Gastrocnemius medialis (tissue), 4 donors: Measurements from ENCODE around the gene TBC1D8. TPM values are rescaled to one million over a fixed set of nuclear protein-coding genes. Genes with fewer than 3 reads are reported as not detected.

ENCODE experiments used
- ATAC-seq, 2 donors: fragments of 150-250 bp; one replicate each; pipeline ENCODE4 v1.9.1; 2016
- DNase-seq, 2 donors: peaks; one replicate each; pipeline ENCODE4 v3.0.0-alpha.2; 2019
- H3K27ac ChIP-seq, 4 donors: fragments of 200-600 bp; sonication (generic); 1 replicate in 1 of 4; 2 replicates in 3 of 4; pipeline ENCODE4 v1.5.1; 2016 to 2018; ENCODE audit warnings: mild to moderate bottlenecking in 2 of 4, moderate library complexity in 1 of 4
- H3K27me3 ChIP-seq, 3 donors: fragments of 200-600 bp; sonication (generic) in 2 of 3; 1 replicate in 1 of 3; 2 replicates in 2 of 3; pipeline versions ENCODE4 v1.5.1 to v1.6.0; 2016 to 2019; ENCODE audit warnings: mild to moderate bottlenecking in 1 of 3, moderate library complexity in 1 of 3
- H3K36me3 ChIP-seq, 2 donors: fragments of 200-600 bp; sonication (generic) in 1 of 2; one replicate each; pipeline ENCODE4 v1.5.1; 2017 to 2018
- H3K4me1 ChIP-seq, 2 donors: fragments of 200-600 bp; sonication (generic) in 1 of 2; one replicate each; pipeline ENCODE4 v1.5.1; 2016 to 2017; ENCODE audit warnings: mild to moderate bottlenecking in 2 of 2
- H3K4me3 ChIP-seq, 4 donors: fragments of 200-600 bp; sonication (generic) in 3 of 4; 1 replicate in 1 of 4; 2 replicates in 3 of 4; pipeline ENCODE4 v1.5.1; 2016 to 2019; ENCODE audit warnings: mild to moderate bottlenecking in 2 of 4
- H3K9me3 ChIP-seq, 3 donors: fragments of 200-600 bp; sonication (generic) in 2 of 3; 1 replicate in 1 of 3; 2 replicates in 2 of 3; pipeline ENCODE4 v1.5.1; 2016 to 2019
- CTCF ChIP-seq, 5 experiments: fragments of 450-650 bp in 3 of 5; fragments of 200-600 bp in 2 of 5; sonication (generic) in 2 of 5; IDR thresholded peaks in 4 of 5; conservative IDR thresholded peaks in 1 of 5; 1 replicate in 4 of 5; 2 replicates in 1 of 5; pipeline ENCODE4 v1.5.1; 2016 to 2019; ENCODE audit warnings: antibody characterized with exemption in 5 of 5, mild to moderate bottlenecking in 3 of 5, moderate library complexity in 3 of 5
- POLR2A ChIP-seq, 2 donors: fragments of 450-650 bp; IDR thresholded peaks; one replicate each; pipeline ENCODE4 v1.6.1; 2017; ENCODE audit warnings: antibody characterized with exemption in 2 of 2, mild to moderate bottlenecking in 2 of 2, moderate library complexity in 2 of 2
- in situ Hi-C, 4 donors: fragments of 200-750 bp; cut with MboI; loops; one replicate each; pipeline versions ENCODE4 v1.15.0 to v1.8.0; 2017; ENCODE audit warnings: low sequenced_read_pairs in 4 of 4
- intact Hi-C: fragments of 100-400 bp; cut with DNase I; formaldehyde crosslinking; loops from one replicate; pipeline ENCODE4 v1.15.1; 2023; ENCODE audit warnings: low total_unique reads
- total RNA-seq, 4 donors: library from RNA; depleted of rRNA; stranded (reverse); fragments of >200 nt; gene quantifications; one replicate each; pipeline versions ENCODE4 v1.1.0 to v1.2.3, GENCODE V29; 2016

Gene TBC1D8
- total RNA-seq, 4 donors from 2014 or later = 103 to 298 (median 201) TPM

DNA sequence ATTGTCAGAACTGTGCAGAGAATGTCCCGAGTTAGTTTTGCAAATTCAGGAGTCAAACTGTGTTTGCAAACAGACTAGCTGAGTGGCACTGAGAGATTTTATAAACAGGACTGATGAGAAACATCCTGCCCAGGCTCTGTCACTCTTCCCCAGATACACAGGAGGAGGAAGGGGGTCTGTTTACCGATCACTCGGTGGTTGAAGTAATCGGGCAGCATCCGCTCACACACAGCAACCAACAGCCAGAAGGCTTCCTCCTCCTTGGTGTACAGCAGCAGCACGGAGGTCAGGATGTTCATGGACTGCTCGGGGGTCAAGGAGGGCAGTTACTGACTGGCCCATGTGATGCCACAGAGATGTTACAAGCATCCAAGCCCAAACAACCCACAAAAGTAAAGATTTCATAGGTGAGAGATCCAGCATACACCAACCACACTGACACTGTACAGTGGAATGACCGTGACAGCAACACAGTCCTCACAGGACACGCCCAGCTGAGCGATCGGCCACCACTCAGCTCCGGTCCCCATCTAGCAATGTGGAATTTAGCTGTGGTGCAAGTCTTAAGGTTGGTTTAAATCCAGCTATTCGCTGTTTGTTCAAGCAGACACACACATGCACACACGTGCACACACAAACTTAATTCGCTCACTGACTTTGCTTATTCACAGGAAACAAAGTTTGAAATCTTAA is 119.0 kb downstream of the TBC1D8 start:
- ATAC-seq (no peak), DNase-seq (no peak)
- intact Hi-C loops = no loop called here
- Histone ChIP-seq H3K4me1 (no peaks in the 10 kb centered on the region), H3K27me3 (no peaks in the 10 kb centered on the region), H3K9me3 (no peaks in the 10 kb centered on the region), H3K36me3 (peaks cover 6 to 94% of the 10 kb centered on the region in 2 donors), H3K4me3 (no peak overlapping the region), H3K27ac (peak overlapping the region in 3 of 4 donors; percentile 3 to 66 (median 33))
- no peak for TF ChIP-seq CTCF (IDR thresholded peaks at IDR 0.05 in 4 of 5, conservative IDR thresholded peaks at IDR 0.05 in 1 of 5)
- TF ChIP-seq POLR2A (IDR thresholded peaks at IDR 0.05) = no peak
- in situ Hi-C loops = no loop called here

DNA sequence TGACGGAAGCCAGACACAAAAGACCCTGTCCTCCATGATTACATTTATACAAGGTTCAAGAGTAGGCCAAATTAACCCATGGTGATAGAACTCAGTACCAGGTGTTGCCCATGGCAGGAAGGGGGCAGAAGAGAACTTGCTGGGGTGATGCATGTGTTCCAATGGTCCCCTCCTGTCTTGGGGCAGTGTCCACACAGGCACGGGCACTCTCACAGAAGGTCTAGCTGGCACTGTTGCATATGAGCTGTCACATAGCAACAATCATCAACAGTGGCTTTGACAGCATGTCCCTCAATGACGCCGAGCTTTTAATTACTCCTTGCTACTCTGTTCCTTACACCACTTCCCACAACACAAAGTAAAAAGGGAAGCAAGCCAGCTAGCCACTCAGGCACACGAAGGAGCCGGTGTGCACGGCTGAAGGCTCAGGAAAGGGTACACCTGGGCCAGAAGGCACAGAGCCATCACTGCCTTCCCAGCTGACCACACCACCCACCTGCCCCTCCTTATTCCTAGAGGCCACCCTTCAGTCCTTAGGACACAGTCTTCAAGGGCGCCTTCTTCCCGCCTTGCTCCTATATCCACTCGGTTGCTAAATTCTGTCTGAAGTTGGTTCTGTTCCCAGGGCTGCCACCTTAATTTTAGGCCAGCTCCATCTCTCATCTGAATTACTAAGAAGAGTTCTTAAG is 120.2 kb downstream of the TBC1D8 start:
- ATAC-seq = peak in 1 of 2 donors; percentile 55
- H3K27ac ChIP-seq = peak overlapping the region; percentile 1 to 66 (median 46)
- intact Hi-C loops = no loop called here

DNA sequence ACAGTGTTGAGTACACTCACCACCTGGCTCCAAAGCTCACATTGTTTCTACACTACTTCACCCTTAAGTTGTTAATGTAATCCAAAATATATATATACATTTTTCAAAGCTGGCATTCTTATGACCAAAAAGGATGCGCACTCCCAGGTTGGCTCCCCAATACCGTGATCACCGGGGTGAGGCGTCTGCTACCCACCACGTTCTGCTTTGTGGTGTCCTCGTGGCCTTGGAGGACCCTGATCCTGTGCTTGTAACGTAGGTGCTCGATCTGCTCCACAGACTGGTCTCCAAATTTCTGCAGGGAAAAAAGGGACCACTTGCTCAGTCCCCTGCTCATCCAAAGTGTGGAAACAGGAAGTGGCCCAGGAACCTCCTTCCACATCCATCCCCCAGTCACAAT is 123.3 kb downstream of the TBC1D8 start:
- H3K36me3 ChIP-seq = peaks cover 2 to 86% of the 10 kb centered on the region in 2 donors
- in situ Hi-C loops = no loop called here
- H3K27me3 ChIP-seq = no peaks in the 10 kb centered on the region
- no peak overlapping the region for H3K4me3 ChIP-seq
- no peaks in the 10 kb centered on the region for H3K4me1 ChIP-seq
- no peak overlapping the region for H3K27ac ChIP-seq
- intact Hi-C loops = no loop called here
- H3K9me3 ChIP-seq = no peaks in the 10 kb centered on the region
- no peak for DNase-seq
- TF ChIP-seq CTCF (IDR thresholded peaks at IDR 0.05 in 4 of 5, conservative IDR thresholded peaks at IDR 0.05 in 1 of 5) (no peak), POLR2A (IDR thresholded peaks at IDR 0.05) (no peak)
- no peak for ATAC-seq

More for the DNA sequence above, 120.2 kb downstream of the TBC1D8 start:
- peak in 1 of 2 donors; percentile 50 for DNase-seq
- Histone ChIP-seq H3K27me3 (no peaks in the 10 kb centered on the region), H3K4me3 (no peak overlapping the region), H3K4me1 (no peaks in the 10 kb centered on the region), H3K9me3 (no peaks in the 10 kb centered on the region), H3K36me3 (peaks cover 6 to 94% of the 10 kb centered on the region in 2 donors)
- TF ChIP-seq CTCF (IDR thresholded peaks at IDR 0.05 in 4 of 5, conservative IDR thresholded peaks at IDR 0.05 in 1 of 5) = peak in 1 of 5 experiments; percentile 14
- no peak for TF ChIP-seq POLR2A (IDR thresholded peaks at IDR 0.05)
- in situ Hi-C loops = no loop called here

- no peak for TF ChIP-seq POLR2A (IDR thresholded peaks at IDR 0.05)
- TF ChIP-seq CTCF (IDR thresholded peaks at IDR 0.05 in 4 of 5, conservative IDR thresholded peaks at IDR 0.05 in 1 of 5) = no peak
- in situ Hi-C loops = no loop called here
- H3K36me3 ChIP-seq = peaks cover 2 to 82% of the 10 kb centered on the region in 2 donors
Measured at GRCh38 chr2:101026923-101027469, 124.2 kb downstream of the TBC1D8 start.

More at GRCh38 chr2:101026923-101027469, 124.2 kb downstream of the TBC1D8 start:
- ATAC-seq = no peak
- Histone ChIP-seq H3K27me3 (no peaks in the 10 kb centered on the region), H3K27ac (no peak overlapping the region), H3K4me1 (no peaks in the 10 kb centered on the region), H3K9me3 (no peaks in the 10 kb centered on the region), H3K4me3 (no peak overlapping the region)
- DNase-seq = no peak
- intact Hi-C loops = no loop called here
